Activated CD8-positive, alpha-beta memory T cell treated with anti-CD3 and anti-CD28 coated beads for 36 hours (primary cell): ENCODE data around the gene CADPS2. TPM values are rescaled to one million over a fixed set of nuclear protein-coding genes. Genes with fewer than 3 reads are reported as not detected.

ENCODE experiments used
- CTCF ChIA-PET: fragments of 350-600 bp; sonication (Branson Sonifier 250); formaldehyde crosslinking; loops from one replicate; lab custom pipeline; 2021; ENCODE audit warnings: antibody characterized with exemption; lab: Charles Lee
- POLR2A ChIA-PET: fragments of 350-600 bp; sonication (Branson Sonifier 250); formaldehyde crosslinking; loops from one replicate; lab custom pipeline; 2021; ENCODE audit warnings: antibody characterized with exemption; lab: Charles Lee
- total RNA-seq, 2 experiments: library from RNA; stranded (reverse); gene quantifications; one replicate each; pipeline ENCODE4 v1.2.3, GENCODE V29; 2021

Gene CADPS2
- total RNA-seq, 2 experiments from 2014 or later: not detected

- ChIA-PET POLR2A (no interaction called here), CTCF (no interaction called here)
Measured at GRCh38 chr7:122363144-122363543, 523.1 kb downstream of the CADPS2 start.

GRCh38 chr7:122362473-122362872 lies 523.8 kb downstream of the CADPS2 start:
- CTCF ChIA-PET: no interaction called here
- POLR2A ChIA-PET: no interaction called here

- ChIA-PET CTCF (no interaction called here), POLR2A (no interaction called here)
Measured at GRCh38 chr7:122354656-122355055, 531.6 kb downstream of the CADPS2 start.

GRCh38 chr7:122352454-122352853 lies 533.8 kb downstream of the CADPS2 start:
- CTCF ChIA-PET: no interaction called here
- POLR2A ChIA-PET: no interaction called here

GRCh38 chr7:122350701-122351100 lies 535.6 kb downstream of the CADPS2 start:
- POLR2A ChIA-PET: no interaction called here
- CTCF ChIA-PET: no interaction called here

- POLR2A ChIA-PET: no interaction called here
Measured at GRCh38 chr7:122344303-122344620, 542.0 kb downstream of the CADPS2 start.

GRCh38 chr7:122343601-122344302 lies 542.5 kb downstream of the CADPS2 start:
- POLR2A ChIA-PET: no interaction called here
- CTCF ChIA-PET: no interaction called here

More at GRCh38 chr7:122344303-122344620, 542.0 kb downstream of the CADPS2 start:
- CTCF ChIA-PET: no interaction called here

GRCh38 chr7:122340427-122340826 lies 545.8 kb downstream of the CADPS2 start:
- ChIA-PET CTCF (no interaction called here), POLR2A (no interaction called here)

- POLR2A ChIA-PET: no interaction called here
- CTCF ChIA-PET: no interaction called here
Measured at GRCh38 chr7:122339145-122339904, 546.9 kb downstream of the CADPS2 start.

GRCh38 chr7:122337011-122337410 lies 549.2 kb downstream of the CADPS2 start:
- POLR2A ChIA-PET: no interaction called here
- CTCF ChIA-PET: interaction anchor here (1.3 kb wide), 1 partner anchor 10 kb away, joined by 3 read pairs; no protein-coding TSS in a partner anchor

- ChIA-PET POLR2A (no interaction called here), CTCF (no interaction called here)
Measured at GRCh38 chr7:122329145-122329802, 557.0 kb downstream of the CADPS2 start.

- POLR2A ChIA-PET: no interaction called here
- CTCF ChIA-PET: interaction anchor here (1.3 kb wide), 1 partner anchor 10 kb away, joined by 3 read pairs; no protein-coding TSS in a partner anchor
Measured at GRCh38 chr7:122327969-122328368, 558.3 kb downstream of the CADPS2 start.

GRCh38 chr7:122316467-122317388 lies 569.5 kb downstream of the CADPS2 start:
- POLR2A ChIA-PET: no interaction called here
- CTCF ChIA-PET: no interaction called here

- ChIA-PET POLR2A (no interaction called here), CTCF (no interaction called here)
Measured at GRCh38 chr7:122315507-122316466, 570.5 kb downstream of the CADPS2 start.

GRCh38 chr7:122314284-122314683 lies 572.0 kb downstream of the CADPS2 start:
- ChIA-PET CTCF (no interaction called here), POLR2A (no interaction called here)

- ChIA-PET CTCF (no interaction called here), POLR2A (no interaction called here)
Measured at GRCh38 chr7:122312789-122313188, 573.5 kb downstream of the CADPS2 start.

- ChIA-PET POLR2A (interaction anchor here (0.5 kb wide), 1 partner anchor 87 kb away, joined by 3 read pairs; no protein-coding TSS in a partner anchor), CTCF (no interaction called here)
Measured at GRCh38 chr7:122311734-122312450, 574.4 kb downstream of the CADPS2 start.
